NCI-H1105 (cell line): ENCODE data around the gene ISM2.

Source experiments
- DNase-seq: peaks from one replicate; lab custom pipeline; 2025; lab: John Stamatoyannopoulos, UW

The ISM2 gene

GRCh38 chr14:77507762-77508161, 9.1 kb upstream of the ISM2 start:
- no peak for DNase-seq

DNA sequence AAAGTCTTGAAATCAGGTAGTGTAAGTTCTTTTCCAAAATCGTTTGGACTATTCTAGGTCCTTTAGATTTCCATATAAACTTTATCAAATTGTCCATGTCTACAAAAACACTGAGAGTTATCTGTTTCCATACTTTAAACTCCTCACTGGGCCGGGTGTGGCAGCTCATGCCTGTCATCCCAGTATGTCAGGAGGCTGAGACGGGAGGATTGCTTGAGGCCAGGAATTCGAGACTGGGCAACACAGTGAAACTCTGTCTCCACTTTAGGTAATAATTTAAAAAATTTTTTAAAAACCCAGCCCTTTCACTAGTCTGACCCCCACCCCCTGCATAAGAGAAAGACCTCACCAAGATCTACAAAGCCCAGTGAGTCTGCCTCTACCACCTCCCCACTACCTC, 6.4 kb upstream of the ISM2 start:
- DNase-seq = no peak

DNA sequence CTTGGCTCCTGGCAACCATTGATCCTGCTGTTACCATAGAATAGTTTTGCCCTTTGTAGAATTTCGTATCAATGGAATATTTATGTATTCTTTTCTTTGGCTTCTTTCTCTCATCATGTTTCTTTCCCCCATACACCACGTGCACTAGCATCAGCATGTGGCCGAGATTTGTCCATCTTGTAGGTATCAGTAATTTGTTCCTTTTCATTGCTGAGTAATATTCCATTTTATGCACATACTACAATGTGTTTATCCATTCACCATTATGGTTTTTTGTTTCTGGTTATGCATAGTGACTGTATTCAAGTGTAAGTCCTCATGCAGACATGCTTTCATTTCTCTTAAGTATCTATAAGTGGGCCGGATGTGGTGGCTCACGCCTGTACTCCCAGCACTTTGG, 4.5 kb upstream of the ISM2 start:
- no peak for DNase-seq

- DNase-seq = no peak
These were observed 3.6 kb upstream of the ISM2 start for GRCh38 chr14:77502109-77502782.

DNA sequence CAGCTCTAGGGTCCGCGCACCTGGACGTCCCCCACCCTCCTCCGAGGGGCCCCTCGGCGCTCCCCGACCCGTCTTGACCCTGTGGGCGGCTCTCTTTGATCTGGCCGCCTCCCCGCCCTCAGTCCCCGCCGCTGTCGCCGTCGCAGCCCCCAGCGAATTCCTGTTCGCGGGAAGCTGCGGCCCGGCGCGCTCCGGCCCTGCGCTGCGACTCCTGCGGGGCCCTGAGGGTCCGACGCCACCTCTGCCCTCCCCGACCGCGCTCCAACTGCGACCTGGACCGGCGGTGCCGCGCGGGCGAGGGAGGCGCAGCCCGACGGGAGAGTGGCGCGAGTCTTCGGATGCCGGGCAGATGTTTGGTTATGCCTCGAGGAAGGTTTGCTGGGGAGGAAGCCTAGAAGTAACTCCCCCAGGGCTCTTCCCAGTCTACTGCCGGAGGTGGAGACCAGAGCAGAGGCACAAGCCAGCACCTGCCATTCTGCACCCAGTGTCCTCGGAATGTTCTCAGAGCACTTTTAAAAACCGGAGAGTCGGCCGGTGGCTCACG, 440 bp upstream of the ISM2 start:
- DNase-seq = no peak

DNA sequence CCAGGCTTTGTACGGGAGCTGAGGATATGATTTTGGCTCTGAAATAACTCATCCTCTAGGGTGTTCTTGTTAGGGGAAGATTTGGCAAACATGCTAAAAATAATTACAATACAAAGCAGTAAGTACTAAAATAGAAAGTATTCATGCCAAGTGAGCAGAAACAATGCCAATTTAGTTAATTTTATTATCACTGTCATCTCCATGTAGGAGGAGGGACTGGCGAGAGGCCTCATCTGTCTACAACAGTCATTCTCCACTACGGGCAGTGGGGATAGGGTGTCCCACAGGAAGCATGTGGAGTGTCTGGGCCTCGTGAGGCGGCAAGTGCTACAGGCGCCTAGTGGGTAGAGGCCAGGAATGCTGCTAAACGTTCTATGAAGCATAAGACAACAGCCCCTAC, 3.3 kb downstream of the ISM2 start:
- no peak for DNase-seq

GRCh38 chr14:77491056-77491455, 7.6 kb downstream of the ISM2 start:
- no peak for DNase-seq

DNA sequence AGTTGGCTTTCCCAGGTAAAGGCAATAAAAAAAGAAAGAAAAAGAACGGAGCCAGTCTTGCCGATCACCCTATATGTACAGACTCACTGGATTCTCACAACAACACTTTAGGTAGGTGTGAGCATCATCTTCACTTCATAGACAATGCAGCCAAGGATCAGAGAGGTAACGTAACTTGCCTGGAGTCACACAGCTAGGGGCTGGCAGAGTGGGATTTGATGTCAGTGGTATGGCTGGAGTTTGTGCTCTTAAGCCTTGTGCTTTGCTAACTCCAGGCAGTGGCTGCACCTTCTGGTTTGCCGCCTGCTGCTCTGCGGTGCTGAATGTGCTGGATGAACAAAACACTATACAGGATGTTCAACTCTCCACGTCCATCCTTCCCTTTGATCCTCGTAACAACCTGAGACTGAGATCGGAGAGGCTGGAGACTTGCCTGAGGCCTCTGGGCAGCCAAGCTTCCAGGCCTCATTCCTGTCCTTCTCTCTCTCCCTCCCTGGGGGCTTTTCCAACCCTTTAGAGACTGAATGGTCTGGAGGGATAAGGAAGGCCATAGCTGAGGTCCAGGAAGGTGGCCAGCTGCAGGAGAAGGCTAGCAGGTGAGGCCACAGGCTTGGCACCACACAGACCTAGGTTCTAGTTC, 8.1 kb downstream of the ISM2 start:
- DNase-seq = no peak

DNA sequence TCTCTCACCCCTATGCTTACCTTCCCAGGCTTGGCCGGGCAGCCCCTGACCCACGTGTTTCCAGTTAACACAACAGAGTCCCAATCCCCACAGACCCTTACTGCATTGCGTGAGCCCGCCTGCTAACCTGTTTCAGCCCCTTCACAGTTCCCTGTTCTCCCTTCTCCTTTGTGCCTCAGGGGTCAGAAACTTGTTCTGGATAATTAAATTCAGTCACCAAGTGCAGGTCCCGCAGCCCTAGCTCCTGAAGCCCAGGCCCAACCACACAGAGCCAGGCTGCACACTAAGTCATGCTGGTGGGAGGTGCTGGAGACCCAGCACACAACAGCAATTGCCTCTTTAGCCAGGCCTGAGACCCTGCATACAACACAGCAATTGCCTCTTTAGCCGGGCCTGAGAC, 9.6 kb downstream of the ISM2 start:
- no peak for DNase-seq

DNA sequence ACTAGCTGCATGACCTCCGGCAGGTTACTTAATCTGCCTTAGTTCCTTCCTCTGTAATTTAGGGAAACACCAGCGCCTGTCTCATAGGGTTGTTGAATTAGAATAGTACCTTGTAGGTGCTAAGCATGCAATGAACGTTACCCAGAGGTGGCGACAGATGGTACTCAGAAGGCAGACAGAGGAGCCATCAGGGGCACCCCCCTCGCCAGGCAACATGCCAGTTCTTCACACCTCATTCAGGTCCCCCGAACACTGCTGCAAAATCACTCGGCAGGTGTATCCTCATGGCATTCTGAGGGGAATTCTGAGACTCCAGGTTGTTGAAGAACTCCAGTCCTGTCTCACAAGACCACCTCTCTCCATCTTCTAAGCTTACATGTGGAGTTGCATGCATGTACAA, 10.1 kb downstream of the ISM2 start:
- no peak for DNase-seq

DNA sequence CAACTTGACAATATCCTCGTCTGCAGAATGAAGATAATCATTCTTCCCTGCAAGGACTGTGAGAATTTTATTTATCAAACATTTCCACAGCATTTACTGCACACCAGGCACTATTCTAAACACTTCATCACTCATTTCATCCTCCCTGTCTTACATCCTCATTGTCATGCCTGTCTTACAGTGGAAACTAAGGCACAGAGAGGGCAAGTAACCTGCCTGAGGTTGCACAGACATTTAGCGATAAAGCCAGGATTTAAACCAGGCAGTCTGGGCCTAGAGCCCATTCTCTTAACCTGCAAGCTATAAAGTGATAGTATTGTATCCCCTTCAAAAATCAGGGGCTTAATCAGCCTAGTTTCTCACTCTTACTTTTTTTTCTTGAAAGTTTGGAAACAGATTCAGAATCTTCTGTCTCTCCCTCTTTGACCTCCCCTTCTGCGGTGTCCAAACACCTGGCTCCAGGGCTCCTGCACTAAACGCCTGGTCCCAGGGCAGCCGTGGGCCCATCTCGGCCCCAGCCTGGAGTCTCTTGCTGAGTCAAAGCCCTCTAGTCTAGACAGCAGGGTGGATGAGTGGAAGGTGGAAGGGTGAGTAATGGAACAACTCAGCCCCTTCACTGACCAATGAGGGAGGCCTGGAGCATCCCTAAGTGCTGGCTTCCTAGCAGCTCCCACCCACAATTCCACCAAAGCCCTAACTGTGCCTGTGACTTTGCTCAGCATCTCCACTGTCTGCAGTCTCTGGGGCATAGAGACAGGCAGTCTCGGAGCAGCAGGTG, 12.5 kb downstream of the ISM2 start:
- no peak for DNase-seq

- DNase-seq = no peak
These were observed 13.4 kb downstream of the ISM2 start for GRCh38 chr14:77485256-77485655.

GRCh38 chr14:77482422-77482821, 16.2 kb downstream of the ISM2 start:
- DNase-seq = no peak

DNA sequence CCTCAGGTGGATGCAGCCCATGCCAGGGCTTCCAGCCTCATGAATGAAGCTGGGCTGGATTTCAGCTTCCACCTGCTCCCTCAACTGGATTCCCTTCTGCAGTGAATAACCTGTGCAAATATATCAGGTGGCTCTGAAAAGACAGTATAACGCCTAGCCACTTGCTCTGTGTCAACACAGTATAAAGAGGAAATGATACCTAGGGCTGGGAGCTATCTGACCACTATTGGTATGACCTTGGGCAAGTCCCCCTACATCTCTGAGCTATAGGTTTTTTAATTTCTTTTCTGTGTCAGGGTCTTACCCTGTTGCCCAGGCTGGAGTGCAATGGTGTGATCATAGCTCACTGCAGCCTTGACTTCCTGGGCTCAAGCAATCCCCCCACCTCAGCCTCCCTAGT, 19.8 kb downstream of the ISM2 start:
- DNase-seq = no peak

- no peak for DNase-seq
These were observed 20.6 kb downstream of the ISM2 start for GRCh38 chr14:77478029-77478428.

- no peak for DNase-seq
These were observed 23.0 kb downstream of the ISM2 start for GRCh38 chr14:77475432-77476115.

DNA sequence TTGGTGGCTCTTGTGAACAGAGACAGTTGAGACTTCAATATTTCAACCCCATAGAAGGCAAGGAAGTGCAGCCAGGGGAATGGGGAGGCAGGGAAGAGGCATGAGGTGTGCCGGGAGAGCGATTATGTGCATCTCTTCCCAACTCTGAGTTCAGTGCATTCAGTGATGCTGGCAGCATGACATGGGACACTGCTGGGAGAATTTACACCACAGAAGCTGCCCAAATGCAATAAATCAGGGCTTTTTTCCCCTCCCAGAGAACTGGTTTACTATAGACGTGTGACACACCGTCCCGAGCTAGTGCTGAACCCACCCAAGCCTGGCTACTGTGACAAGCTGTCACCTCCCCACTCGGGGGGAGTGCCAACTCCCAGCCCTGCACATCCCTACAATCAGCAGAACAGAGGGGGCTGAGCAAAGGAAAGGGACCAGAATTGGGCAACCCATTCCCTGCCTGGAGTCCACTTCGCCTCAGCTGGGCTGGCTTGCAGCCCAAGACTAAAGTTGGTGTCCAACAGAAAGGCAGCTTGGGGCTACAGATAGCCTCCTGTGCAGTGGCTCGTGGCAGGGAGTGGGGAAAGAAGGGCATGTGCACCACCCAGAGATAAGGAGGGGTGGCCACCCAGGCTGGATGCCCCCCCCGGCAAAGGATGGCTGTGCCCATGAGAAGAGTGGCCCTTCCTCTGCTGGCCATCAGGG, 24.0 kb downstream of the ISM2 start:
- no peak for DNase-seq

GRCh38 chr14:77473921-77474320, 24.7 kb downstream of the ISM2 start:
- DNase-seq = no peak

- no peak for DNase-seq
These were observed 28.3 kb downstream of the ISM2 start for GRCh38 chr14:77470224-77470870.

DNA sequence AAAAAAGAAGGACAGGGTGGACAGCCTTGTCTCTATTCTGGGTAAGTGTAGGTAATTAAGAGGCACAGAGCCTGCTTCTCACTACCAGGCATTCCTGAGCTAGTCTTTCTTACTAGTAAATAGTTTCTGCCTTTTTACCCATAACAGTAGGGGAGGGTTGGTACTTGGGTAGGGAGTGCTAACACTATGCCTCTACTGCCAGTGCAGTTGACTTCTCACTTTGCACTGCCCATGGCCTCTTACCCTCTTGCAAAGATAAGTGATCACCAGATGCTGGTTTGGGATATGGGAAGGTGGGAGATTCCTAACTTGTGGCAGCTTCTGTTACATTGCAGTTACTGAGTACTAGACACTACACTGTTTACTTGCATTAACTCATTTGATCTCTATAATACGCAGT, 29.1 kb downstream of the ISM2 start:
- no peak for DNase-seq

- DNase-seq = no peak
These were observed 29.5 kb downstream of the ISM2 start for GRCh38 chr14:77469067-77469505.
